ENCODE results near the gene RIT1. TPM values are rescaled to one million over a fixed set of nuclear protein-coding genes. Genes with fewer than 3 reads are reported as not detected.

The RIT1 gene
- total RNA-seq, 1 donor from 2014 or later = 35.3 TPM

DNA sequence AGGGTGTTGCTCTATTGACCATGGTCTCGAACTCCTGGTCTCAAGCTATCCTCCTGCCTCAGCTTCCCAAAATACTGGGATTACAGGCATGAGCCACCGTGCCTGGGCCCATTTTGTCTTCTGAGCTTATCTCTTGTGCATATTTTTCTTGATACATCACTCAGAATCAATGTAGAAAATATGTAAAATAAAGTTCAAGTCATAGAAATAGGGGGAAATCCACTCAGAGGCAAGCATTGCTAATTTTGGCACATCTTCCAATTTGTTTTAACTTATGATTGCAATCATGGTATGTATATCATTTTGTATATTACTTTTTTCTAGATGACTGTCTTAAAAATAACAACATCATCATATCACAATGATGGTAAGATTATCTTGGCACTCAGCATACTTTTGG, 21.6 kb downstream of the RIT1 start:
- no peaks in the 10 kb centered on the region for H3K27me3 Mint-ChIP-seq
- H3K9me3 Mint-ChIP-seq = no peaks in the 10 kb centered on the region
- DNase-seq (ENCODE audit: extremely low spot score, unreplicated experiment) = no peak
- no peak overlapping the region for H3K4me3 Mint-ChIP-seq
- TF ChIP-seq, protein P1, sequence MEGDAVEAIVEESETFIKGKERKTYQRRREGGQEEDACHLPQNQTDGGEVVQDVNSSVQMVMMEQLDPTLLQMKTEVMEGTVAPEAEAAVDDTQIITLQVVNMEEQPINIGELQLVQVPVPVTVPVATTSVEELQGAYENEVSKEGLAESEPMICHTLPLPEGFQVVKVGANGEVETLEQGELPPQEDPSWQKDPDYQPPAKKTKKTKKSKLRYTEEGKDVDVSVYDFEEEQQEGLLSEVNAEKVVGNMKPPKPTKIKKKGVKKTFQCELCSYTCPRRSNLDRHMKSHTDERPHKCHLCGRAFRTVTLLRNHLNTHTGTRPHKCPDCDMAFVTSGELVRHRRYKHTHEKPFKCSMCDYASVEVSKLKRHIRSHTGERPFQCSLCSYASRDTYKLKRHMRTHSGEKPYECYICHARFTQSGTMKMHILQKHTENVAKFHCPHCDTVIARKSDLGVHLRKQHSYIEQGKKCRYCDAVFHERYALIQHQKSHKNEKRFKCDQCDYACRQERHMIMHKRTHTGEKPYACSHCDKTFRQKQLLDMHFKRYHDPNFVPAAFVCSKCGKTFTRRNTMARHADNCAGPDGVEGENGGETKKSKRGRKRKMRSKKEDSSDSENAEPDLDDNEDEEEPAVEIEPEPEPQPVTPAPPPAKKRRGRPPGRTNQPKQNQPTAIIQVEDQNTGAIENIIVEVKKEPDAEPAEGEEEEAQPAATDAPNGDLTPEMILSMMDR (conservative IDR thresholded peaks at IDR 0.05) = no peak
- peaks cover 4% of the 10 kb centered on the region for H3K4me1 Mint-ChIP-seq (ENCODE audit: unreplicated experiment)
- no peaks in the 10 kb centered on the region for H3K36me3 Mint-ChIP-seq
- no peak overlapping the region for H3K27ac Mint-ChIP-seq

- no peak overlapping the region for H3K27ac Mint-ChIP-seq
- no peaks in the 10 kb centered on the region for H3K36me3 Mint-ChIP-seq
- no peak overlapping the region for H3K4me3 Mint-ChIP-seq
- peaks cover 10% of the 10 kb centered on the region for H3K27me3 Mint-ChIP-seq
- TF ChIP-seq, protein P1 (conservative IDR thresholded peaks at IDR 0.05) = no peak
- peaks cover 3% of the 10 kb centered on the region for H3K4me1 Mint-ChIP-seq (ENCODE audit: unreplicated experiment)
- no peaks in the 10 kb centered on the region for H3K9me3 Mint-ChIP-seq
- DNase-seq (ENCODE audit: extremely low spot score, unreplicated experiment) = no peak
These were observed 22.7 kb downstream of the RIT1 start for GRCh38 chr1:155888481-155888880.

- H3K9me3 Mint-ChIP-seq = no peaks in the 10 kb centered on the region
- H3K4me3 Mint-ChIP-seq = no peak overlapping the region
- no peak overlapping the region for H3K27ac Mint-ChIP-seq
- no peaks in the 10 kb centered on the region for H3K4me1 Mint-ChIP-seq (ENCODE audit: unreplicated experiment)
- no peak for DNase-seq (ENCODE audit: extremely low spot score, unreplicated experiment)
- TF ChIP-seq, protein P1 (conservative IDR thresholded peaks at IDR 0.05) = no peak
- peaks cover 19% of the 10 kb centered on the region for H3K27me3 Mint-ChIP-seq
- no peaks in the 10 kb centered on the region for H3K36me3 Mint-ChIP-seq
These were observed 26.2 kb downstream of the RIT1 start for GRCh38 chr1:155884982-155885381.

DNA sequence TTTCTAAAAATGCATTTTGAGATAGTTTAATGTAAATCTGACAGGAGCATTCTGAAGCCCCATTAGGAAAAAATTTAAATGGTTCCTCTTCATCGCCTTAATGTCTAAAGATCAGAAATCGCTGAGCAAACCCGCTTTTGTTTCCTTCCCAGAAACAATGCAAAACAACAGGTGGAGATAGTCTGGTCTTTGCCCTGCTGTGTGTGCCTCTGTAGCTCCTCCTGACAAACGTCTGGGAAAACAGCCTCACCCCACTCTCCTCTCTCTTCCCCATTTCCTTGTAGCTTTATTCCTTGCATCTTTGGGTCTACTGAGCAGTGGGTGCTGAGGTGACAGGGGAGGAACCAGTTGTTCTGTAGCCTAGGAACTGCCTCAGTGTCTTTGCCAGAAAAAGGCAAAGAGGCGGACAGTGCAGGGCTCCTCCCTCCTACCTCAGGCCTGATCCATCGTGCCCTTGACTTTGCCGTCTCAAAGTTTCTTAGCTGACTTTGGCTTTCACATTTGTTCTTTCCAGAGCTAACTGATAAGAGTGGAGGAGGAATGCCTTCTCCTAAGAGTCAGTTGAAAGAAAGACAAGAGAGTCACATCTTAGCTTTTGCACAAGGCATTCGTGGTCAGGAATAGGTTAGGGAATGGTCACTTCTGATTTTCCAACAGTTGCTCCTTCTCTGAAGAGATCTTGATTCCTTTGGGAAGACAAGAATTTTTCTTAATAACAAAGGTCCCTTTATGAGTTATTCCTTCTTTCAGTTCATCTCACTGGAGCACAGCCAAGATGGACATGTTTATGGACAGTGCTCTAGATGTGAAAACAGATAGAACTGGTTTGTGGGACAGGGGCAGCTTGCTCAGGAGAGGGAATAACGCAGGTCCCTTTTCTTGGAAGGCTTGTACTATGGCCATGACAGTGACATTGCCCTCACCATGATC, 26.9 kb downstream of the RIT1 start:
- no peaks in the 10 kb centered on the region for H3K4me1 Mint-ChIP-seq (ENCODE audit: unreplicated experiment)
- peaks cover 22% of the 10 kb centered on the region for H3K27me3 Mint-ChIP-seq
- TF ChIP-seq, protein P1 (conservative IDR thresholded peaks at IDR 0.05) = no peak
- no peak overlapping the region for H3K4me3 Mint-ChIP-seq
- no peaks in the 10 kb centered on the region for H3K36me3 Mint-ChIP-seq
- no peak overlapping the region for H3K27ac Mint-ChIP-seq
- DNase-seq (ENCODE audit: extremely low spot score, unreplicated experiment) = no peak
- no peaks in the 10 kb centered on the region for H3K9me3 Mint-ChIP-seq

GRCh38 chr1:155882766-155883165, 28.4 kb downstream of the RIT1 start:
- no peaks in the 10 kb centered on the region for H3K9me3 Mint-ChIP-seq
- no peaks in the 10 kb centered on the region for H3K4me1 Mint-ChIP-seq (ENCODE audit: unreplicated experiment)
- no peaks in the 10 kb centered on the region for H3K36me3 Mint-ChIP-seq
- no peak for DNase-seq (ENCODE audit: extremely low spot score, unreplicated experiment)
- TF ChIP-seq, protein P1 (conservative IDR thresholded peaks at IDR 0.05) = no peak
- H3K27me3 Mint-ChIP-seq = peaks cover 22% of the 10 kb centered on the region
- H3K27ac Mint-ChIP-seq = no peak overlapping the region
- no peak overlapping the region for H3K4me3 Mint-ChIP-seq
